GM12872 (cell line): ENCODE measurements around the gene MYOM1.

ENCODE experiments used
- TF ChIP-seq, protein P1 (sequence below): IDR thresholded peaks from 3 replicates; pipeline ENCODE4 v1.5.1; 2011; ENCODE audit warnings: low read depth, mild to moderate bottlenecking, low read length, moderate library complexity; ENCODE audit not compliant: insufficient read depth

The MYOM1 gene

DNA sequence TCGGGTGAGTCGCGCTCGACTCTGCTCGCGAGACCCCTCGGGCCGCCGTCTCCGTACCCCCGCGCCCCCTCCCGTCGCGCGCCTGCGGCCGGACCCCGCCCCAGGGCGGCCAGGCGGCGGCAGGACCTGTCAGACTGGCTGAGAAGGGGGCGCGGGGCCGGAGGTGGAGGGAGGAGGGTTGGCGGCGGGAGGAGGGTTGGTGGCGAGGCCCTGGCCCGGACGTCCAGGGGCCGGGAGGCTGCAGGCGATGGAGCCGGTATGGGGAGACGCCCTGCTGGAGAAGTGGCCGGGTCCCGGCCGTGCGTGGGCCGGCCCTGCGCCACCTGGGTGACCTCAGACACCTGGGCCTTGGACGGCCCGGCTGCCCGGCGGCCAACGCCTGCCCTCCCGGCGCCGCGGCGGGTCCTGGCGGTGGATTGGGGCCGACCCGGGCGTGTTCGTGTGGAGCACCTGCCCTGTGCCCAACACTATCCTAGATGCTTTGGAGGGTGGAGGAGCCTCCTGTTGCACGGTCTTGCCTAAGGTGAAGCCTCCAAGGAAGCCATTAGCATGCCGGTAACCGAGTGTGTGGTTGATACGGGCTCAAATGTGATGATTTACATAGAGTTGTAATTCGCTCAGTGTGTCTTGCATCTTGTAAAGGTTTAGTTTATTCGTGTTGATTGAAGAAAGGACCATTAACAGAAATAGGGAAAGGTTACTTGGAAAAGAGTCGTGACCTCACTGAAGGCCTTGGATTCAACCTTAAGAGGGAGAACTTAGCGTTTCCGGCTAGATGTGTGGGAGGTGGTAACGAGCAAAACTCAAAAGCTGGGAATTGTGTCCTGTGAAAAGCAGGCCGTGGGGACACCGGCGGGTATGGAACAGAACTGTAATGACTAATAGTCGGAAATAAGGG is 42.7 kb upstream of the MYOM1 start:
- TF ChIP-seq, protein P1, sequence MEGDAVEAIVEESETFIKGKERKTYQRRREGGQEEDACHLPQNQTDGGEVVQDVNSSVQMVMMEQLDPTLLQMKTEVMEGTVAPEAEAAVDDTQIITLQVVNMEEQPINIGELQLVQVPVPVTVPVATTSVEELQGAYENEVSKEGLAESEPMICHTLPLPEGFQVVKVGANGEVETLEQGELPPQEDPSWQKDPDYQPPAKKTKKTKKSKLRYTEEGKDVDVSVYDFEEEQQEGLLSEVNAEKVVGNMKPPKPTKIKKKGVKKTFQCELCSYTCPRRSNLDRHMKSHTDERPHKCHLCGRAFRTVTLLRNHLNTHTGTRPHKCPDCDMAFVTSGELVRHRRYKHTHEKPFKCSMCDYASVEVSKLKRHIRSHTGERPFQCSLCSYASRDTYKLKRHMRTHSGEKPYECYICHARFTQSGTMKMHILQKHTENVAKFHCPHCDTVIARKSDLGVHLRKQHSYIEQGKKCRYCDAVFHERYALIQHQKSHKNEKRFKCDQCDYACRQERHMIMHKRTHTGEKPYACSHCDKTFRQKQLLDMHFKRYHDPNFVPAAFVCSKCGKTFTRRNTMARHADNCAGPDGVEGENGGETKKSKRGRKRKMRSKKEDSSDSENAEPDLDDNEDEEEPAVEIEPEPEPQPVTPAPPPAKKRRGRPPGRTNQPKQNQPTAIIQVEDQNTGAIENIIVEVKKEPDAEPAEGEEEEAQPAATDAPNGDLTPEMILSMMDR = no peak

DNA sequence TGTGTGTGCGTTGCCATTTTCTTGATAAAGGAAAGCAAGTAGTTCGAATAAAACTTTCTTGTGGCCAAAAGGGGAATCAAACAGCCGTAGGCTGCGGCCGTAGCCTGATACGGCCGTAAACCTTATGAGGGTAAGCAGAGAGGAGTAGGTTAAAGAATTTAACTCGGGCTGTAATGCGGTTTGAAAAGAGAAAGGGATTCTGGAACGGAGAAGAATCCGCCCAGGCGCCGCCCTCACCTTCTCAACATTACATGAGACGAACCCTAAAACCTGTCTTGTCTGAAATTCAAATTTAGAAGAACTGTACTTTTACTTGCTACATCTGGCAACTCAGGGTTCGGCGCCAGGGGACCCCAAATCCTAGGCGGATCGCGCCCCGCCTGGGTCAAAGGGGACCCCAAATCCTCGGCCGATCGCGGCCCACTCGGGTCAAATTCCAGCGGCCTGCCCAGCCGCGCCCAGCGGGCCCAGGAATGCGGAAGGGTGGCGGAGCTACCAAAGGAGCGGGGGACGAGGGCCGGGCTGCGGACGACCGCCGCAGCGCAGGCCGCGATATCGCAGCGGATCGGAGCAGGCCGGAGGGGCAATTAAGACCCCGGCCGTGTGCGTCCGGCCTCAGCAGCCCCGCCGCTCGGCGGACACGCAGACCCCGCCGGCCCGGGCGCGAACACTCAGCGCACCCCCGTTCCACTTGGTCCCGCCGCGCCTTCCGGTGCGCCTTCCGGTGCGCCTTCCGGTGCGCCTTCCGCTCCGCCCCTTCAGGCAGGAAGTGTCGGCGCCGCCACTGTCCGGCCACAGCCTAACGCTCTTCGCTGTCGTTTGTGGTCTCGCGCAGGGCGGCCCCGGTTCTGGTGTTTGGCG is 41.8 kb upstream of the MYOM1 start, which contains the start of gene MYL12B:
TSS of gene MYL12B (plus strand) at position 761 of the 861 bp plus-strand sequence. CDS start 10,766 bp downstream, outside the sequence.
- TF ChIP-seq, protein P1 = no peak

DNA sequence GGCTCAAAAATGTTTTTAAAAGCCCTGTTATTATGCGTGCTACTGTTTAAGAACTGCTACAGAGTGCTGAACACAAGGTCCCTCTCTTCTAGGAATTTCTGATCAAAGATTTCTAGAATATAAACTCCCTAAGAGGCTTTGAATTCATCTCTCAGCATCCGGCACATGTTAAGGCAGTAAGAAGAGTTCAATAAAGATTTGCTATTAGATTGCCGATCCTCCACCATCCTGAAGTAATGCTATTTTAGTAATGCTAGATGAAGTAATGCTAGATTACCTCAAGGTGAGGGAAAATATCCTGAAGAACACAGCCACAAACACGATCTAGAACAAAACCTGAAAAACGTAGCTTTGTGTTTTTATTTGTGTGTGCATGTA is 41.2 kb upstream of the MYOM1 start:
- TF ChIP-seq, protein P1 = no peak

DNA sequence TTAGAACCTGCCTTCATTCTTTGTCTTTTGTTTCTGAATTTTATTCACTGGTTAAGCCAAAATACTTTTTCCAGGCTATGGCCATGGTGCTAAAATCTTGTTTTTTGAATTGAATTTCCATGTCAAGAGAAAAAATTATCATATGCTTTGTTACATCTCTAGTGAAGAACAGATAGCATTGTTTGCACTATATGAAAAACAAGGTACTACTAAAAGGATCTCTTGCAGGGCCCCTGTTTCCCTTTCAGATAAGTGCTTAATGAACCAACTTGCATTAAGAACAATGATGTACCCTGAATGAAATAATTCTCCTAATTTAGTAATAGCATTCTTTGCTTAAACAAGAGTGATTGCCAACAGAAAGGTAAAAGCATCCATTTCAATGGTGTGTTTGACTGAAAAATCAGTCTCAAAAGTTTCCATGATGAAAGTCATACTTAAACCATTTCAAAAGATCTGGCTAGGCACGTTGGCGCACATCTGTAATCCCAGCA is 37.9 kb upstream of the MYOM1 start:
- TF ChIP-seq, protein P1 = no peak

DNA sequence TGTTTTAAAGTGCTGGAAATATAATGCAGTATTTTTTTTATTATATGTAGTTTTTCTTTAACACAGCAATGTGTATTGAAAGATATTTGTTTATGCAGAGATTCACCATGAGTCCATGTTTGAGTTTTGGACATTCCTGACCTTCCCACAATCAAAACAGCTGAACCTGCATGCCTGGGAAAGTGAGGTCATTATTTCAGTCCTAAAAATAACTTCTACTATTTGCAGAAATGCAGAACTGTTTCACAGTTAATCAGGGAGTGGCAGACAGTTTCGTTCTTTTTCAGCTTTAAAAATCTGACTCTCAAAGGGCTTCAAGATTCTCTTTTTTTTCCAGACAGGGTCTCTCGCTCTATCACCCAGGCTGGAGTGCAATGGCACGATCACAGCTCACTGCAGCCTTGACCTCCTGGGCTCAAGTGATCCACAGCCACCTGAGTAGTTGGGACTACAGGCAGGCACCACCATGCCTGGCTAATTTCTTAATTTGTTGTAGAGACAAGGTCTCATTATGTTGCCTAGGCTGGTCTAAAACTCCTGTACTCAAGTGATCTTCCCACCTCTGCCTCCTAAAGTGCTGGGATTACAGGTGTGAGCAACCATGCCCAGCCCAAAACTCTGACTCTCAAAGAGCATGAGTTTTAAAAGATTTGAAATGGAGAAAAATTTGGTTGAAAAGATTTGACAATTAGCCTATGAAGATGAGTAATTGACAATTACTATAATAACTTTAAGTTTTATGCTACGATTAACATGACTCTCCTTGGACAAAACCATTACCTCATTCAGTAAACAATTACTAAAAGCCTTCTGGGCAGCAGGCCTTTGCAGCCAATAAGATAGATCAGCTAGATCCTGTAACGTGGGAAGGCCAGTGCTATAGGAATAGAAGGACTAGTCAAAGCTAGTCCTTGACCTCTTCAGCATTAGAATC is 37.2 kb upstream of the MYOM1 start:
- TF ChIP-seq, protein P1 = no peak

DNA sequence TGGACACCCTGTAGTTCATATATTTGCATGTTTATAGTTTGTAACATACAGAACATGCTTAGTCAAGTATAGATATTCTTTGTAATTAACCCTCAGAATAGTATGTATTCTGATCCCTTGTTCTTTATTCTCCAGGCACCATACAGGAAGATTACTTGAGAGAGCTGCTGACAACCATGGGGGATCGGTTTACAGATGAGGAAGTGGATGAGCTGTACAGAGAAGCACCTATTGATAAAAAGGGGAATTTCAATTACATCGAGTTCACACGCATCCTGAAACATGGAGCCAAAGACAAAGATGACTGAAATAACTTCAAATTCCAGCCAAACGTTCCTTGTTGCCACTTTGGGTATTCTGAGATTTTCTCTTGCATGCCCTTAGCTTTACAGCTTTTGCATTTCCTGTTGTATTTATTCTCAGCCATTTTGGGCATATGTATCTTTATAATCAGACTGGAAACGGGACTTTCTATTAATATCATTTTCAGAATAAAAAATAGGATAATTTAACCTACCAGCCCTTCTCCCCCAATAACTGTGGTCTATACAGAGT is 35.9 kb upstream of the MYOM1 start:
- TF ChIP-seq, protein P1 = no peak
